ENCODE results near the gene FETUB. TPM values are rescaled to one million over a fixed set of nuclear protein-coding genes. Genes with fewer than 3 reads are reported as not detected.

Gene FETUB
- total RNA-seq, 4 donors from 2014 or later, result not detected

DNA sequence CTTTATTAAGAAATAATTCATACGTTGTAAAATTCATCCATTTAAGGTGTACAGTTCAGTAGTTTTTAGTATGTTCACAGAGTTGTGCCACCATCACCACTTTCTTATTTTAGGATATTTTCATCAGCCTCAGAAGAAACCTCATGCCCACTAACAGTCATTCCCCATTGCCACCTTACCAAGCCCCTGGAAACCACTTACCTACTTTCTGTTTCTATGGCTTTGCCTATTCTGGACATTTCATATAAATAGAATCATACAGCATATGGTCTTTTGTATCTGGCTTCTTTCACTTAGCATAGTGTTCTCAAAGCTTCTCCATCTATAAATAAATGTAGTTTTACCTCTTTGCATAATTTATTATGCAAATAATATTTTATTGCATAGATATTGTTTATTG is 6.6 kb downstream of the FETUB start:
- no peak overlapping the region for H3K4me3 ChIP-seq
- no peaks in the 10 kb centered on the region for H3K36me3 ChIP-seq
- H3K27me3 ChIP-seq, result no peaks in the 10 kb centered on the region
- intact Hi-C loops (cut with DNase I; ENCODE audit: low total_unique reads), result no loop called here
- ATAC-seq (no peak), DNase-seq (no peak)
- H3K4me1 ChIP-seq, result no peaks in the 10 kb centered on the region
- H3K9me3 ChIP-seq, result no peaks in the 10 kb centered on the region
- no peak overlapping the region for H3K27ac ChIP-seq
- in situ Hi-C loops (cut with MboI; ENCODE audit: low sequenced_read_pairs in 4 of 4), result no loop called here
- TF ChIP-seq, protein P1, sequence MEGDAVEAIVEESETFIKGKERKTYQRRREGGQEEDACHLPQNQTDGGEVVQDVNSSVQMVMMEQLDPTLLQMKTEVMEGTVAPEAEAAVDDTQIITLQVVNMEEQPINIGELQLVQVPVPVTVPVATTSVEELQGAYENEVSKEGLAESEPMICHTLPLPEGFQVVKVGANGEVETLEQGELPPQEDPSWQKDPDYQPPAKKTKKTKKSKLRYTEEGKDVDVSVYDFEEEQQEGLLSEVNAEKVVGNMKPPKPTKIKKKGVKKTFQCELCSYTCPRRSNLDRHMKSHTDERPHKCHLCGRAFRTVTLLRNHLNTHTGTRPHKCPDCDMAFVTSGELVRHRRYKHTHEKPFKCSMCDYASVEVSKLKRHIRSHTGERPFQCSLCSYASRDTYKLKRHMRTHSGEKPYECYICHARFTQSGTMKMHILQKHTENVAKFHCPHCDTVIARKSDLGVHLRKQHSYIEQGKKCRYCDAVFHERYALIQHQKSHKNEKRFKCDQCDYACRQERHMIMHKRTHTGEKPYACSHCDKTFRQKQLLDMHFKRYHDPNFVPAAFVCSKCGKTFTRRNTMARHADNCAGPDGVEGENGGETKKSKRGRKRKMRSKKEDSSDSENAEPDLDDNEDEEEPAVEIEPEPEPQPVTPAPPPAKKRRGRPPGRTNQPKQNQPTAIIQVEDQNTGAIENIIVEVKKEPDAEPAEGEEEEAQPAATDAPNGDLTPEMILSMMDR (IDR thresholded peaks at IDR 0.05 in 4 of 5, conservative IDR thresholded peaks at IDR 0.05 in 1 of 5), result no peak
- no peak for TF ChIP-seq POLR2A (IDR thresholded peaks at IDR 0.05)

DNA sequence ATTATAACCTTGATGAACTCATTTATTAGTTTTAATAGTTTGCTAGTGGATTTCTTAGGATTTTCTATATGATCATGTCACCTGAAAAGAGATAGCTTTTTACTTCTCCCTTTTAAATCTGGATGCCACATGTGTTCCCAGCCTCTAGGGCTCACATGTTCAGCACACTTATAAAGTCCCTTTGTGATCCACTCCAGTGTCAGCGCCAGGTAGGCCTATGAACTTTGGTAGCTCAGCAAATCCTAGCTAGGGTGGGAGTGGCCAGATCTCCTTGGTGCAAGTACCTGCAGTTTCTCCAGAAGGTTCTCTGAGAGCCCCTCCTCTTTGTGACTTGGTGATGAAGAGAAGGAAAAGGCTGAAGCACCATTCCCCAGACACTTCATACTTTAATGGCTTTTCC is 8.7 kb downstream of the FETUB start:
- in situ Hi-C loops (cut with MboI; ENCODE audit: low sequenced_read_pairs in 4 of 4), result no loop called here

DNA sequence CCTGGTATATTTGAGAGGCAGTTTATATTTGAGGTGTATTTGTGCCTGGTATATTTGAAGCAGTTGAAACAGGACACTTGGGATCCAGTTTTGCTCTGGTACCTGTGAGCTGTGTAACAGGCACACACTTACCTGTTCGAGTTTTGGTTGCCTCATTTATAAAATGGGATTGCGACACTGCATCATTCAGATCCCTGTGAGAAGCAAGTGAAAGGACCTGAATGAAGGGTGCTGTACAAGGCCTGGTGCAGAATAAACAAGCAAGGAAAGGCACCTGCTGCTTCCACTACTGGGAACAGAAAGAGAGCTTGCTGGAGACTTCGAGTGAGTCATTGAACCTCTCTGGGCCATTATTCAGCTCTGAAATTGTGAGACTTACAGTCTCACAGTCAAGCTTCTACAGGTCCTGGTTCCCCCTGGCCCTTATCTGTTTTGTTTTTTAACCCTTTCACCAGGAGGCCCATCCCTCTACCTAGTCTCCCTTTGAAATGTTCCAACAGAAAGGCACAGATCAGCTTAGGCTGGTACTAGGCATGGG is 11.5 kb downstream of the FETUB start:
- no peak for DNase-seq
- Histone ChIP-seq H3K4me1 (no peaks in the 10 kb centered on the region), H3K4me3 (no peak overlapping the region), H3K9me3 (no peaks in the 10 kb centered on the region), H3K36me3 (no peaks in the 10 kb centered on the region), H3K27ac (no peak overlapping the region), H3K27me3 (no peaks in the 10 kb centered on the region)
- in situ Hi-C loops (cut with MboI; ENCODE audit: low sequenced_read_pairs in 4 of 4) (no loop called here), intact Hi-C loops (cut with DNase I; ENCODE audit: low total_unique reads) (no loop called here)
- ATAC-seq, result no peak
- no peak for TF ChIP-seq POLR2A (IDR thresholded peaks at IDR 0.05)
- TF ChIP-seq, protein P1 (IDR thresholded peaks at IDR 0.05 in 4 of 5, conservative IDR thresholded peaks at IDR 0.05 in 1 of 5), result no peak

More for the DNA sequence above, 8.7 kb downstream of the FETUB start:
- Histone ChIP-seq H3K9me3 (no peaks in the 10 kb centered on the region), H3K27ac (no peak overlapping the region), H3K4me1 (no peaks in the 10 kb centered on the region), H3K27me3 (no peaks in the 10 kb centered on the region), H3K36me3 (no peaks in the 10 kb centered on the region), H3K4me3 (no peak overlapping the region)
- intact Hi-C loops (cut with DNase I; ENCODE audit: low total_unique reads), result no loop called here
- ATAC-seq, result no peak
- TF ChIP-seq POLR2A (IDR thresholded peaks at IDR 0.05), result no peak
- TF ChIP-seq, protein P1 (IDR thresholded peaks at IDR 0.05 in 4 of 5, conservative IDR thresholded peaks at IDR 0.05 in 1 of 5), result no peak
- DNase-seq, result no peak

DNA sequence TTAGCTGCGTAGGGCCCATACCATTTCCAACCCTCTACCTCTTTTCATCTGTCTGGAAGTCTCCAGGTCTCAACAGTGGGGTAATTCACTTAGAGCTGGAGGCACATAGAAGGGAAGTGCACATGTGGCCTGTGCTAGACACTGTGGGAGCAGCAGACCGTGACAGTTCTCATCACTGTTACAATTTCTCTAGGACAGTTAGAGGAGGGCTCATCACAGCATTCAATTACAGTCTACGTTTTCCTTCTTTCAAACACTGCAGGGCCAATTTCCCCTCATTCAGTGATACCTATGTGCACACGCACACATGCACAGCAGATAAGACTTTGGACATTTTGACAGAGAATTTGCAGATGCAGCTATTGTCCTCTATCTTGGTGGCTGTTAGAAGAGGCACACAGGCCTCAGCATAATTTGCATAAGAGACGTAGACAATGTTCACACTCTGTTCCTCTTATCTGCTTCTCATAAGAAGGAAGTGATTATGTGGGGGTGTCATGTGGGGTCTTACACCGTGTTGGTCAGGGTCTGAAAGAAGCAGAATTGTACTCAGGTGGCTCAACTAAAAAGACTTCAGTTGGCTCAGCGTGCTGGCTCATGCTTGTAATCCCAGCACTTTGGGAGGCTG is 13.0 kb downstream of the FETUB start:
- H3K9me3 ChIP-seq, result no peaks in the 10 kb centered on the region
- DNase-seq (no peak), ATAC-seq (no peak)
- in situ Hi-C loops (cut with MboI; ENCODE audit: low sequenced_read_pairs in 4 of 4) (no loop called here), intact Hi-C loops (cut with DNase I; ENCODE audit: low total_unique reads) (no loop called here)
- TF ChIP-seq, protein P1 (IDR thresholded peaks at IDR 0.05 in 4 of 5, conservative IDR thresholded peaks at IDR 0.05 in 1 of 5), result no peak
- TF ChIP-seq POLR2A (IDR thresholded peaks at IDR 0.05), result no peak
- no peaks in the 10 kb centered on the region for H3K4me1 ChIP-seq
- H3K27ac ChIP-seq, result no peak overlapping the region
- H3K4me3 ChIP-seq, result no peak overlapping the region
- H3K27me3 ChIP-seq, result no peaks in the 10 kb centered on the region
- no peaks in the 10 kb centered on the region for H3K36me3 ChIP-seq

DNA sequence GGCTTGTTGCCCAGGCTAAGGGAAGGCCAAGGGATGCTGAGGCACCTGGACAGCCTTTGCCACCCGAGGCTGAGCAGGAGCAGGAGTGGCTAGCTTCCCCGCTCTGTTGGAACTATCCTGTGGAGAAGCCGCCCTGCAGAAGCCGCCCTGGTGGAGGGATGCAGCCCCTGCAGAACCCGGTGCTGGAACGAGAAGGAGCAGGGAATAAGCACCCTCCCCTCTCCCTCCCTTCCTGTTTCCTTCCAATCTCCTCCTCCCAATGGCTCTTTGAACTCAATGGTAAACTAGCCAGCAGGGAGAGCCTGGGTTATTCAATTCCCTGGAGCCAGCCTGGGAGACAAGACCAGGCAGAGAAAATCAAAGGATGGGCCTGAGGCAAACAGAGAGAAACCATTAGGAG is 13.8 kb downstream of the FETUB start:
- Histone ChIP-seq H3K4me3 (no peak overlapping the region), H3K27me3 (no peaks in the 10 kb centered on the region), H3K36me3 (no peaks in the 10 kb centered on the region), H3K27ac (no peak overlapping the region), H3K9me3 (no peaks in the 10 kb centered on the region), H3K4me1 (no peaks in the 10 kb centered on the region)
- ATAC-seq, result no peak
- intact Hi-C loops (cut with DNase I; ENCODE audit: low total_unique reads) (no loop called here), in situ Hi-C loops (cut with MboI; ENCODE audit: low sequenced_read_pairs in 4 of 4) (no loop called here)
- DNase-seq, result no peak
- no peak for TF ChIP-seq POLR2A (IDR thresholded peaks at IDR 0.05)
- TF ChIP-seq, protein P1 (IDR thresholded peaks at IDR 0.05 in 4 of 5, conservative IDR thresholded peaks at IDR 0.05 in 1 of 5), result no peak
